ENCODE data around the gene PDGFRB.

PDGFRB gene

GRCh38 chr5:150155258-150156026, at the start of gene PDGFRB:
Gene PDGFRB, minus strand, starts transcription at chr5:150155845. Its CDS starts 18,798 bp downstream, at chr5:150137047.
- 0 out of 2 replicates have a peak, but pooled peaks have one; percentile 16 for TF ChIP-seq PRDM1 (tag by site-specific recombination; IDR thresholded peaks at IDR 0.05)
- no peak for TF ChIP-seq ZNF221 (tag by site-specific recombination; IDR thresholded peaks at IDR 0.05; ENCODE audit: borderline replicate concordance)
- Histone ChIP-seq H3K9me3 (ENCODE audit: control insufficient read depth, insufficient read depth, low read depth, low read length) (no peaks in the 10 kb centered on the region), H3K36me3 (ENCODE audit: control insufficient read depth in 2 of 2, insufficient read depth in 1 of 2, low read length in 2 of 2) (no peaks in the 10 kb centered on the region), H3K27ac (ENCODE audit: extremely low read depth, low read depth, low read length) (no peak within 1 kb of the TSS), H3K4me3 (ENCODE audit: low read depth, low read length) (no peak within 1 kb of the TSS), H3K4me1 (ENCODE audit: control insufficient read depth, insufficient read depth, low read length) (no peaks in the 10 kb centered on the region)
- ChIA-PET CTCF (interaction anchor here (0.6 kb wide), 1 partner anchor 63 kb away, joined by 3 read pairs; no protein-coding TSS in a partner anchor), POLR2A (no interaction called here)

DNA sequence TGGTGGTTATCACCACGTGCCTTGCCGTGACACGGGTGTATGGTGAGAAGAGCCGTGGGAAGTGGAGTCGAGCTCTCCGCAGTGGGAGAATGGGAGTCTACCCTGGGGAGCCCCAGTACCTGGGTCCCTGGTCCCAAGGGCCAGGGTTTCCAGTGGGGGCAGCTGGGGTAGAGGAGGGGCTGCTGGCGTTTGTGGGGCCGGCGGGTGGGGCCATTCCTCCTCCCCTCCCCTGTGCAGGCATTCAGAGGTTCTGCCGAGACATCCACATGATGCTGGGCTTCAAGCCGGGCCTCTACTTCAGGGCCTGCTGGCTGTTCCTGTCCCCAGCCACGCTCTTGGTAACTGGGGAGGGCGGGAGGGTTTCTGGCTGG, 48.9 kb upstream of the PDGFRB start:
- Histone ChIP-seq H3K9me3 (ENCODE audit: control insufficient read depth, insufficient read depth, low read depth, low read length) (no peaks in the 10 kb centered on the region), H3K4me1 (ENCODE audit: control insufficient read depth, insufficient read depth, low read length) (no peaks in the 10 kb centered on the region), H3K36me3 (ENCODE audit: control insufficient read depth in 2 of 2, insufficient read depth in 1 of 2, low read length in 2 of 2) (no peaks in the 10 kb centered on the region), H3K27ac (ENCODE audit: extremely low read depth, low read depth, low read length) (no peak overlapping the region), H3K4me3 (ENCODE audit: low read depth, low read length) (no peak overlapping the region)
- TF ChIP-seq ZNF530 (tag by site-specific recombination; IDR thresholded peaks at IDR 0.05; ENCODE audit: low read depth) (no peak), ZNF138 (tag by site-specific recombination; IDR thresholded peaks at IDR 0.05; ENCODE audit: borderline replicate concordance) (no peak), ZNF626 (tag by site-specific recombination; IDR thresholded peaks at IDR 0.05) (no peak), YY2 (tag by site-specific recombination; IDR thresholded peaks at IDR 0.05) (no peak), ZBTB20 (tag by site-specific recombination; IDR thresholded peaks at IDR 0.05) (no peak), ZNF610 (tag by site-specific recombination; IDR thresholded peaks at IDR 0.05; ENCODE audit: borderline replicate concordance) (no peak), ZNF830 (tag by site-specific recombination; IDR thresholded peaks at IDR 0.05; ENCODE audit: low read depth) (no peak), ZNF423 (tag by site-specific recombination; IDR thresholded peaks at IDR 0.05) (no peak), ZFP37 (tag by site-specific recombination; IDR thresholded peaks at IDR 0.05) (no peak), ZNF112 (tag by site-specific recombination; IDR thresholded peaks at IDR 0.05) (no peak), MEIS1 (CRISPR knock-in tag; IDR thresholded peaks at IDR 0.05; ENCODE audit: borderline replicate concordance) (no peak), ZBTB8A (tag by site-specific recombination; IDR thresholded peaks at IDR 0.05) (no peak), YY1 (tag by site-specific recombination; IDR thresholded peaks at IDR 0.05) (no peak), ZNF629 (tag by site-specific recombination; IDR thresholded peaks at IDR 0.05) (no peak), ZNF624 (tag by site-specific recombination; IDR thresholded peaks at IDR 0.05) (no peak), BCL11B (tag by site-specific recombination; IDR thresholded peaks at IDR 0.05; ENCODE audit: low read depth) (no peak)
- TF ChIP-seq, protein P1, sequence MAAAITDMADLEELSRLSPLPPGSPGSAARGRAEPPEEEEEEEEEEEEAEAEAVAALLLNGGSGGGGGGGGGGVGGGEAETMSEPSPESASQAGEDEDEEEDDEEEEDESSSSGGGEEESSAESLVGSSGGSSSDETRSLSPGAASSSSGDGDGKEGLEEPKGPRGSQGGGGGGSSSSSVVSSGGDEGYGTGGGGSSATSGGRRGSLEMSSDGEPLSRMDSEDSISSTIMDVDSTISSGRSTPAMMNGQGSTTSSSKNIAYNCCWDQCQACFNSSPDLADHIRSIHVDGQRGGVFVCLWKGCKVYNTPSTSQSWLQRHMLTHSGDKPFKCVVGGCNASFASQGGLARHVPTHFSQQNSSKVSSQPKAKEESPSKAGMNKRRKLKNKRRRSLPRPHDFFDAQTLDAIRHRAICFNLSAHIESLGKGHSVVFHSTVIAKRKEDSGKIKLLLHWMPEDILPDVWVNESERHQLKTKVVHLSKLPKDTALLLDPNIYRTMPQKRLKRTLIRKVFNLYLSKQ (tag by site-specific recombination; IDR thresholded peaks at IDR 0.05; ENCODE audit: borderline replicate concordance): no peak
- TF ChIP-seq, protein P2, sequence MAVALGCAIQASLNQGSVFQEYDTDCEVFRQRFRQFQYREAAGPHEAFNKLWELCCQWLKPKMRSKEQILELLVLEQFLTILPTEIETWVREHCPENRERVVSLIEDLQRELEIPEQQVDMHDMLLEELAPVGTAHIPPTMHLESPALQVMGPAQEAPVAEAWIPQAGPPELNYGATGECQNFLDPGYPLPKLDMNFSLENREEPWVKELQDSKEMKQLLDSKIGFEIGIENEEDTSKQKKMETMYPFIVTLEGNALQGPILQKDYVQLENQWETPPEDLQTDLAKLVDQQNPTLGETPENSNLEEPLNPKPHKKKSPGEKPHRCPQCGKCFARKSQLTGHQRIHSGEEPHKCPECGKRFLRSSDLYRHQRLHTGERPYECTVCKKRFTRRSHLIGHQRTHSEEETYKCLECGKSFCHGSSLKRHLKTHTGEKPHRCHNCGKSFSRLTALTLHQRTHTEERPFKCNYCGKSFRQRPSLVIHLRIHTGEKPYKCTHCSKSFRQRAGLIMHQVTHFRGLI (tag by site-specific recombination; IDR thresholded peaks at IDR 0.05): no peak
- TF ChIP-seq, protein P3, sequence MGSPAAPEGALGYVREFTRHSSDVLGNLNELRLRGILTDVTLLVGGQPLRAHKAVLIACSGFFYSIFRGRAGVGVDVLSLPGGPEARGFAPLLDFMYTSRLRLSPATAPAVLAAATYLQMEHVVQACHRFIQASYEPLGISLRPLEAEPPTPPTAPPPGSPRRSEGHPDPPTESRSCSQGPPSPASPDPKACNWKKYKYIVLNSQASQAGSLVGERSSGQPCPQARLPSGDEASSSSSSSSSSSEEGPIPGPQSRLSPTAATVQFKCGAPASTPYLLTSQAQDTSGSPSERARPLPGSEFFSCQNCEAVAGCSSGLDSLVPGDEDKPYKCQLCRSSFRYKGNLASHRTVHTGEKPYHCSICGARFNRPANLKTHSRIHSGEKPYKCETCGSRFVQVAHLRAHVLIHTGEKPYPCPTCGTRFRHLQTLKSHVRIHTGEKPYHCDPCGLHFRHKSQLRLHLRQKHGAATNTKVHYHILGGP (tag by site-specific recombination; IDR thresholded peaks at IDR 0.05): no peak
- POLR2A ChIA-PET: no interaction called here
- CTCF ChIA-PET: interaction anchor here (1.0 kb wide), 1 partner anchor 24 kb away, joined by 3 read pairs; no protein-coding TSS in a partner anchor

Measured in HEK293 (cell line).